HFF-Myc (cell line): ENCODE measurements around the gene ZAR1.

ENCODE experiments used
- DNase-seq: peaks from one replicate; pipeline ENCODE4 v3.0.0-alpha.2; 2011; ENCODE audit warnings: low read depth; ENCODE audit errors: extremely low read depth
- H3K4me3 ChIP-seq: replicated peaks from 2 replicates; pipeline ENCODE4 v1.5.1; 2011; ENCODE audit warnings: low read depth, mild to moderate bottlenecking, control low read depth, low read length
- TF ChIP-seq, protein P1 (sequence below): IDR thresholded peaks from 2 replicates; pipeline ENCODE4 v1.5.1; 2012; ENCODE audit warnings: mild to moderate bottlenecking, low read depth, low read length, control low read depth; ENCODE audit errors: missing control alignments

Gene ZAR1

DNA sequence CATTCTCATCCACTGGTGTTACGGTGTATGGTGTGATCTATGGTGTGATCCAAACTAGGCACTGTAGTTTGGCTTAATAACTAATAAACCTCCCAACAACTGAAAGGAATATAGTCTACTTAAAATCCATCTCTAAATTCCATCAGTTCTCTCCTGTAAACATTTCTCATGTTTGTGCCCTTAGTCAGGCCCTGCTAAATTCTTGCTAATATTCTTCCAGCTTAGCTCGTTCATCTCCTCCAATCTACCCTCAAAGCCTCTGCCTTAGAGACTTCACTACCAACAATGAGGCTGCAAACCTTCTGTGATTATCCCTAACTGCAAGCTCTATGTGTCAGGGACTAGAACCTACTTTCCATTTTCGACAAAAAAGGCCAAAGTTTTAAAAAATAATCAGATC lies 28.1 kb downstream of the ZAR1 start:
- TF ChIP-seq, protein P1, sequence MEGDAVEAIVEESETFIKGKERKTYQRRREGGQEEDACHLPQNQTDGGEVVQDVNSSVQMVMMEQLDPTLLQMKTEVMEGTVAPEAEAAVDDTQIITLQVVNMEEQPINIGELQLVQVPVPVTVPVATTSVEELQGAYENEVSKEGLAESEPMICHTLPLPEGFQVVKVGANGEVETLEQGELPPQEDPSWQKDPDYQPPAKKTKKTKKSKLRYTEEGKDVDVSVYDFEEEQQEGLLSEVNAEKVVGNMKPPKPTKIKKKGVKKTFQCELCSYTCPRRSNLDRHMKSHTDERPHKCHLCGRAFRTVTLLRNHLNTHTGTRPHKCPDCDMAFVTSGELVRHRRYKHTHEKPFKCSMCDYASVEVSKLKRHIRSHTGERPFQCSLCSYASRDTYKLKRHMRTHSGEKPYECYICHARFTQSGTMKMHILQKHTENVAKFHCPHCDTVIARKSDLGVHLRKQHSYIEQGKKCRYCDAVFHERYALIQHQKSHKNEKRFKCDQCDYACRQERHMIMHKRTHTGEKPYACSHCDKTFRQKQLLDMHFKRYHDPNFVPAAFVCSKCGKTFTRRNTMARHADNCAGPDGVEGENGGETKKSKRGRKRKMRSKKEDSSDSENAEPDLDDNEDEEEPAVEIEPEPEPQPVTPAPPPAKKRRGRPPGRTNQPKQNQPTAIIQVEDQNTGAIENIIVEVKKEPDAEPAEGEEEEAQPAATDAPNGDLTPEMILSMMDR = no peak
- DNase-seq = no peak
- H3K4me3 ChIP-seq = no peak overlapping the region

DNA sequence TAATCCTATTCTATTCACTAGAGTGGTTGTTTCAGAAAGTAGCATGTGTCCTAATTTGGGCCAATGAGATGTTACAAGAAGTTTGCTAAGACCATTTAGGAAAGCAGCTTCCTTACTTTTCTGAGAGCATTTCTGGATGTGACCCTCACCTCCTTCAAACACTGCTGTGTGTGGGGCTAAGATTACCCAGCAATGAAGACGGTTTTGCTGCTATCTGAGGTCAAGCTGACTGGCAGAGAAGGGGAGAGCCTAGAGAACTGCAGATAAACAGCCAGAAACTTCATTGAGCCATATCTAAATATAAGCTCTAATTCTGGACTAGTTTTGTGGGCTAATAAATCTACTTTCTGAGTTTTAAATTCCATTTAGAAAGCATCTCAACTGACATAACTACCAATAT lies 36.4 kb downstream of the ZAR1 start:
- no peak overlapping the region for H3K4me3 ChIP-seq
- TF ChIP-seq, protein P1 = no peak
- DNase-seq = no peak

DNA sequence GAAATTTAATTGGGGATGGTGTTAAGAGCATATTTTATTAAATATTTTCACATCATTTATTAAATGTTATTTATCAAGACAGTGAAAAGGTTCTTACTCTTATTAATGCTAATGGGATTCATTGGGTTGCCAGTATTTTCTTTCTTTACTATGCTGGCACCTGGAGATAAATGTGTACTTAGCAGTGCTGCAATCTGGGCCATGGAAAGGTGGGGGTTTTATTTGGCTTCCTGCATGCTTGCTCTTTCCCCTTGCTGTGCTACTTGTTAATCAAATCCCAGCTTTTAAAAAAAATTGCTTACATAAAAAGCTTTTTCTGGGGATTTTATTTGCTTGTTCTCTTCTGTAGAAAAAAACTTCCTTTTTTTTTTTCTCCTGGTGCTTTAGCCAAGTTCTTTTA lies 48.3 kb downstream of the ZAR1 start:
- H3K4me3 ChIP-seq = no peak overlapping the region
- TF ChIP-seq, protein P1 = no peak
- no peak for DNase-seq

GRCh38 chr4:48539597-48539996 lies 49.5 kb downstream of the ZAR1 start:
- TF ChIP-seq, protein P1 = no peak
- H3K4me3 ChIP-seq = no peak overlapping the region
- DNase-seq = no peak

GRCh38 chr4:48542888-48543287 lies 52.8 kb downstream of the ZAR1 start:
- H3K4me3 ChIP-seq = no peak overlapping the region
- DNase-seq = no peak

GRCh38 chr4:48543796-48544195 lies 53.7 kb downstream of the ZAR1 start:
- H3K4me3 ChIP-seq = no peak overlapping the region
- DNase-seq = no peak
- TF ChIP-seq, protein P1 = no peak

More at GRCh38 chr4:48542888-48543287, 52.8 kb downstream of the ZAR1 start:
- TF ChIP-seq, protein P1 = no peak
